H1 (cell line): ENCODE measurements around the gene FAM193B. TPM values are rescaled to one million over a fixed set of nuclear protein-coding genes. Genes with fewer than 3 reads are reported as not detected.
A peak's percentile ranks its signal among the peaks of the same experiment; 100 is the strongest.

ENCODE experiments used
- CTCF ChIA-PET: fragments of 300-600 bp; sonication (Branson Sonifier 250); formaldehyde crosslinking; loops from one replicate; lab custom pipeline; 2021; ENCODE audit not compliant: partially characterized antibody; lab: Charles Lee
- POLR2A ChIA-PET: fragments of 300-600 bp; sonication (Branson Sonifier 250); formaldehyde crosslinking; loops from one replicate; lab custom pipeline; 2021; ENCODE audit warnings: inconsistent platforms; ENCODE audit not compliant: partially characterized antibody; lab: Charles Lee
- DNase-seq, 2 experiments: peaks; one replicate each; pipeline versions ENCODE4 v3.0.0 to v3.0.0-alpha.2; 2010 to 2022; ENCODE audit warnings: low spot score in 2 of 2, low read depth in 1 of 2, mixed read lengths in 1 of 2
- FAIRE-seq: peaks from 2 replicates; lab custom pipeline; 2011; peaks lifted over from hg19 to GRCh38; lab: Jason Lieb, UNC
- H2AFZ ChIP-seq: 2 replicates; pipeline ENCODE4 v1.8.1; 2012; ENCODE audit warnings: low read length, inconsistent platforms
- H2AK5ac ChIP-seq: 2 replicates; pipeline ENCODE4 v1.6.1; 2013; ENCODE audit warnings: low read depth, low read length
- H2BK120ac ChIP-seq: replicated peaks from 2 replicates; pipeline ENCODE3; 2013; ENCODE audit warnings: low read depth, low read length, inconsistent platforms
- H2BK12ac ChIP-seq: 2 replicates; pipeline ENCODE4 v1.6.1; 2013; ENCODE audit warnings: low read depth, low read length
- H2BK15ac ChIP-seq: 2 replicates; pipeline ENCODE4 v1.6.1; 2013; ENCODE audit warnings: low read length
- H2BK20ac ChIP-seq: 2 replicates; pipeline ENCODE4 v1.6.1; 2013; ENCODE audit warnings: low read length
- H2BK5ac ChIP-seq: 2 replicates; pipeline ENCODE4 v1.6.1; 2013; ENCODE audit warnings: low read depth, low read length
- H3K14ac ChIP-seq: 2 replicates; pipeline ENCODE4 v1.6.1; 2013; ENCODE audit warnings: inconsistent platforms; ENCODE audit not compliant: insufficient read length
- H3K18ac ChIP-seq: 2 replicates; pipeline ENCODE4 v1.6.1; 2013; ENCODE audit warnings: low read length; ENCODE audit errors: extremely low read depth
- H3K23ac ChIP-seq: 2 replicates; pipeline ENCODE4 v1.6.1; 2013; ENCODE audit warnings: inconsistent platforms; ENCODE audit not compliant: insufficient read length
- H3K23me2 ChIP-seq: 2 replicates; pipeline ENCODE4 v1.6.1; 2013; ENCODE audit warnings: low read depth, low read length
- H3K27ac ChIP-seq: 2 replicates; pipeline ENCODE4 v1.6.1; 2011; ENCODE audit warnings: low read depth, low read length, inconsistent platforms
- H3K27me3 ChIP-seq, 4 experiments: replicated peaks in 1 of 4; 1 replicate in 1 of 4; 2 replicates in 3 of 4; pipeline versions ENCODE4 v1.6.1 to v1.8.1; 2011 to 2013; ENCODE audit warnings: low read length in 3 of 4, mild to moderate bottlenecking in 3 of 4, inconsistent platforms in 2 of 4, mixed read lengths in 2 of 4, moderate library complexity in 1 of 4; ENCODE audit not compliant: control insufficient read depth in 3 of 4, insufficient read depth in 3 of 4; ENCODE audit errors: extremely low read depth in 1 of 4
- H3K36me3 ChIP-seq, 4 experiments: 2 replicates each; pipeline versions ENCODE4 v1.6.1 to v1.8.1; 2011 to 2013; ENCODE audit warnings: mild to moderate bottlenecking in 4 of 4, low read length in 3 of 4, moderate library complexity in 2 of 4, control low read depth in 1 of 4, inconsistent platforms in 1 of 4; ENCODE audit not compliant: insufficient read depth in 4 of 4, control insufficient read depth in 2 of 4
- H3K4ac ChIP-seq: replicated peaks from 2 replicates; pipeline ENCODE3; 2013; ENCODE audit warnings: low read length, low read depth, mixed read lengths, inconsistent platforms; ENCODE audit not compliant: insufficient read length
- H3K4me1 ChIP-seq, 4 experiments: replicated peaks in 1 of 4; 1 replicate in 1 of 4; 2 replicates in 3 of 4; pipeline versions ENCODE4 v1.6.1 to v1.8.1; 2011 to 2013; ENCODE audit warnings: low read length in 3 of 4, inconsistent platforms in 2 of 4, mixed read lengths in 1 of 4; ENCODE audit not compliant: insufficient read depth in 4 of 4, control insufficient read depth in 3 of 4
- H3K4me2 ChIP-seq, 2 experiments: 2 replicates each; pipeline versions ENCODE4 v1.6.1 to v1.8.1; 2011 to 2013; ENCODE audit warnings: low read depth in 2 of 2, low read length in 2 of 2, control low read depth in 1 of 2, inconsistent platforms in 1 of 2, mild to moderate bottlenecking in 1 of 2; ENCODE audit not compliant: insufficient read depth in 1 of 2
- H3K4me3 ChIP-seq, 4 experiments: fragments of 200-600, 300-600 bp in 1 of 4; sonication (generic), shearing (Covaris generic), sonication (Bioruptor Twin) in 1 of 4; 2 replicates each; pipeline versions ENCODE4 v1.5.1 to v1.8.1; 2011 to 2016; ENCODE audit warnings: low read length in 4 of 4, low read depth in 3 of 4, control low read depth in 2 of 4, inconsistent platforms in 2 of 4, mild to moderate bottlenecking in 2 of 4, mixed read lengths in 1 of 4, moderate library complexity in 1 of 4; ENCODE audit not compliant: insufficient read depth in 2 of 4; ENCODE audit errors: extremely low read depth in 1 of 4
- H3K56ac ChIP-seq: replicated peaks from 2 replicates; pipeline ENCODE3; 2013; ENCODE audit warnings: low read depth, mild to moderate bottlenecking, mixed read lengths, low read length, inconsistent platforms; ENCODE audit not compliant: insufficient read length
- H3K79me1 ChIP-seq: 2 replicates; pipeline ENCODE4 v1.6.1; 2013; ENCODE audit warnings: low read depth, low read length, control low read depth
- H3K79me2 ChIP-seq, 2 experiments: 2 replicates each; pipeline versions ENCODE4 v1.6.1 to v1.8.1; 2012 to 2013; ENCODE audit warnings: low read length in 2 of 2, mild to moderate bottlenecking in 2 of 2, inconsistent platforms in 1 of 2; ENCODE audit not compliant: insufficient read depth in 2 of 2, control insufficient read depth in 1 of 2
- H3K9ac ChIP-seq, 4 experiments: replicated peaks in 1 of 4; 1 replicate in 1 of 4; 2 replicates in 3 of 4; pipeline versions ENCODE4 v1.6.1 to v1.8.1; 2011 to 2013; ENCODE audit warnings: low read depth in 3 of 4, low read length in 3 of 4, control low read depth in 2 of 4, mild to moderate bottlenecking in 2 of 4, moderate library complexity in 2 of 4, inconsistent platforms in 1 of 4; ENCODE audit errors: extremely low read depth in 1 of 4
- H3K9me3 ChIP-seq, 2 experiments: 2 replicates each; pipeline versions ENCODE4 v1.6.1 to v1.8.1; 2012 to 2013; ENCODE audit warnings: mild to moderate bottlenecking in 2 of 2, moderate library complexity in 2 of 2, control low read depth in 1 of 2, inconsistent platforms in 1 of 2, low read depth in 1 of 2, low read length in 1 of 2, mixed read lengths in 1 of 2; ENCODE audit not compliant: insufficient read depth in 2 of 2
- H4K20me1 ChIP-seq, 2 experiments: replicated peaks in 1 of 2; 2 replicates each; pipeline versions ENCODE3 to v1.8.1; 2011 to 2013; ENCODE audit warnings: inconsistent platforms in 2 of 2, low read length in 2 of 2, mild to moderate bottlenecking in 1 of 2; ENCODE audit not compliant: insufficient read depth in 2 of 2, control insufficient read depth in 1 of 2
- H4K5ac ChIP-seq: 2 replicates; pipeline ENCODE4 v1.6.1; 2013; ENCODE audit warnings: low read length, low read depth, mixed read lengths, inconsistent platforms; ENCODE audit not compliant: insufficient read length
- H4K8ac ChIP-seq: 2 replicates; pipeline ENCODE4 v1.8.0; 2013; ENCODE audit warnings: mild to moderate bottlenecking, moderate library complexity, low read length, inconsistent platforms; ENCODE audit not compliant: insufficient read depth; ENCODE audit errors: extremely low read depth
- H4K91ac ChIP-seq: replicated peaks from 2 replicates; pipeline ENCODE3; 2013; ENCODE audit warnings: low read length, mixed read lengths, inconsistent platforms; ENCODE audit not compliant: insufficient read length
- ATF3 ChIP-seq: IDR thresholded peaks from 2 replicates; pipeline ENCODE4 v1.6.1; 2011; ENCODE audit warnings: low read depth, mild to moderate bottlenecking, low read length; ENCODE audit not compliant: insufficient read depth
- BRCA1 ChIP-seq: IDR thresholded peaks from 2 replicates; pipeline ENCODE4 v1.6.1; 2012; ENCODE audit warnings: low read depth, low read length, improper control_type of control experiment
- CEBPB ChIP-seq: IDR thresholded peaks from 2 replicates; pipeline ENCODE4 v1.6.1; 2012; ENCODE audit warnings: low read depth, low read length
- HDAC6 ChIP-seq: IDR thresholded peaks from one replicate; pipeline ENCODE4 v1.7.1; 2012; ENCODE audit warnings: low read depth, mild to moderate bottlenecking, inconsistent platforms, low read length, moderate library complexity
- MAFK ChIP-seq: IDR thresholded peaks from 2 replicates; pipeline ENCODE4 v1.6.1; 2012; ENCODE audit warnings: low read depth, mild to moderate bottlenecking, improper control_type of control experiment, low read length
- NANOG ChIP-seq: IDR thresholded peaks from 2 replicates; pipeline ENCODE4 v1.6.1; 2011; ENCODE audit warnings: low read length, low read depth, mild to moderate bottlenecking, inconsistent platforms; ENCODE audit not compliant: insufficient read depth, poor library complexity, severe bottlenecking
- NRF1 ChIP-seq: IDR thresholded peaks from 2 replicates; pipeline ENCODE4 v1.6.1; 2011; ENCODE audit warnings: mild to moderate bottlenecking, low read depth, low read length, improper control_type of control experiment
- PHF8 ChIP-seq: fragments of 200-600 bp; sonication (generic); conservative IDR thresholded peaks from 2 replicates; pipeline ENCODE4 v1.7.1; 2012; ENCODE audit warnings: low read depth, mild to moderate bottlenecking, inconsistent platforms, low read length, moderate library complexity
- RNF2 ChIP-seq: fragments of 200-900, 300-1000 bp; sonication (generic); IDR thresholded peaks from 2 replicates; pipeline ENCODE4 v1.7.1; 2016; ENCODE audit warnings: borderline replicate concordance, low read depth, mild to moderate bottlenecking, antibody characterized with exemption, low read length; ENCODE audit not compliant: poor library complexity, severe bottlenecking; ENCODE audit errors: missing control alignments
- SP1 ChIP-seq: IDR thresholded peaks from 2 replicates; pipeline ENCODE4 v1.6.1; 2011; ENCODE audit warnings: low read depth, low read length
- TBP ChIP-seq: IDR thresholded peaks from 2 replicates; pipeline ENCODE4 v1.6.1; 2011; ENCODE audit warnings: low read depth, low read length, improper control_type of control experiment
- WGBS, 2 experiments: shearing (Covaris generic) in 1 of 2; methylation state at CpG; one replicate each; pipeline versions ENCODE4 v1.1.6 to v1.1.7; 2013 to 2015; ENCODE audit warnings: low lambda C conversion rate in 2 of 2, mixed read lengths in 2 of 2, inconsistent platforms in 1 of 2, low coverage in 1 of 2, missing lambda C conversion rate in 1 of 2; ENCODE audit not compliant: insufficient replicate concordance in 2 of 2, insufficient coverage in 1 of 2, insufficient read length in 1 of 2; ENCODE audit errors: extremely low coverage in 1 of 2, missing lambda C conversion rate in 1 of 2; 5-methylcytosine and 5-hydroxymethylcytosine counted together
- polyA plus RNA-seq, 7 experiments: library from polyadenylated mRNA; depleted of rRNA in 3 of 7; stranded (reverse) in 5 of 7; unstranded in 2 of 7; fragments of >200 nt in 5 of 7; fragments of 200-250 nt in 2 of 7; gene quantifications; 1 replicate in 5 of 7; 2 replicates in 1 of 7; 4 replicates in 1 of 7; pipeline versions ENCODE4 v1.2.1 to v1.2.3, GENCODE V29; 2011 to 2013; ENCODE audit warnings: missing spikeins in 2 of 7, mixed read lengths in 2 of 7
- total RNA-seq: library from RNA; stranded (reverse); fragmentation: NEBNext Ultra II Directional; extraction: Animal tissue kit (Norgen Biotek cat#: 25700); gene quantifications from 2 replicates; pipeline ENCODE4 v1.2.1, GENCODE V29; 2021

FAM193B gene
- total and polyA plus RNA-seq, 2 of the 8 experiments (the other 6 are each of a cell fraction or from before 2014, with no cell fraction given), result 49.9 to 69.8 TPM

DNA sequence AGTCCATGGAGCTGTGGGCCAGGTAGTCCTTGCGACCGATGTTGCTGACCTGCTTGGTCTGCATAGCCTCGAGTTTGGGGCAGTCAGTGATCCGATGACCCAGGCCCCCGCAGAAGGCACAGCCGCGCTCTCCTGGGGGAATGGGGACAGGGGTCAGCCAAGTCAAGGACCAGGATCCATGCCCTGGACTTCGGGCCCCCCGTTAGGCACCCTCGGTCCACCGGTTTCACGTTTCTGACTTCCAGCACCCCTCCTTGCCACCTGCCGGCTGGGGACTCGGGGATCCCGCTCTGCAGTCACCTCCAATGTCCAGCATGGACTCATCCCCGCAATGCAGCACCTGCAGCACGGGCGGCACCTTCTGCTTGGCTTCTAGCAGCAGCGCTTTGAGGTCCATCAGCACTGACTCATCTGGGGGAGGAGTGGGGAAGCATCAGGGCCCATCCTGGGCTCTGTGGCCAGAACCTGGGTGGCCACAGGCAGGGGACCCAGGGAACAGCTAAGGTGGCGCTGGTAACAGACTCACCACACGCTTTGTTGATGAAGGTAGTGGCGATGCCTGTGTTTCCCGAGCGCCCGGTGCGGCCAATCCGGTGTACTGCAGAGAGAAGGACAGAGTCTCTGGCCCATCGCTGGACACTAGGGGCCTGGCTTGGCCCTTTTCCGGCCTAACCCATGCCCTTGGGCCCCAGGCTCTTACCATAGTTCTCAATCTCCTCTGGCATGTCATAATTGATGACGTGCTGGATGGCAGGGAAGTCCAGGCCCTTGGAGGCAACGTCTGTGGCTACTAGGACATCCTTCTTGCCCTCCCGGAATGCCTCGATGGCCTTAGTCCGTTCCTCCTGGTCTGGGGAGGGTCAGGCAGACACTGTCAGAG is 42.3 kb downstream of the FAM193B start:
- Histone ChIP-seq H3K4me2 (no peak overlapping the region), H3K79me1 (peaks cover 5% of the 10 kb centered on the region; the same call in 1 of the 2 replicates), H3K9ac (no peak overlapping the region), H3K56ac (no peak overlapping the region), H2BK120ac (no peak overlapping the region), H3K23me2 (peaks cover 4% of the 10 kb centered on the region), H3K14ac (no peak overlapping the region), H3K23ac (no peak overlapping the region), H4K5ac (no peak overlapping the region), H2BK15ac (no peak overlapping the region), H3K79me2 (peaks cover 0 to 9% of the 10 kb centered on the region in 2 experiments; a peak in 1 of 4 replicates), H2AK5ac (no peak overlapping the region), H3K9me3 (no peaks in the 10 kb centered on the region), H2BK5ac (peak overlapping the region; percentile 24; the same call in 1 of the 2 replicates), H2AFZ (no peak overlapping the region), H3K4me3 (no peak overlapping the region), H3K36me3 (peaks cover 27 to 50% (median 48%) of the 10 kb centered on the region in 4 experiments), H3K4me1 (peaks cover 4 to 18% (median 11%) of the 10 kb centered on the region in 4 experiments; a peak in 6 of 7 replicates), H4K20me1 (peaks cover 0 to 19% of the 10 kb centered on the region in 2 experiments), H3K27me3 (no peaks in the 10 kb centered on the region), H2BK12ac (no peak overlapping the region), H3K27ac (no peak overlapping the region), H3K18ac (no peak overlapping the region), H2BK20ac (no peak overlapping the region), H4K91ac (no peak overlapping the region), H3K4ac (no peak overlapping the region), H4K8ac (no peak overlapping the region; the same call in 1 of the 2 replicates)
- no peak for DNase-seq
- no peak for FAIRE-seq
- POLR2A ChIA-PET, result interaction anchor here (65.5 kb wide), 1 partner anchor 43 kb away, joined by 3349 read pairs; the partner anchor contains the start of genes DBN1, PDLIM7 and PRR7
- 94% methylated on average over 34 of the region's 34 CpGs; no CpG with 5 or more reads in 1 of the 2 experiments for WGBS, 2 experiments
- CTCF ChIA-PET, result interaction anchor here (1.3 to 20.8 kb wide), 3 partner anchors 9 to 22 kb away, joined by 3 to 306 read pairs (median 56); partner anchors contain the start of gene PDLIM7
- TF ChIP-seq NANOG (no peak), SP1 (no peak), NRF1 (no peak), HDAC6 (no peak), RNF2 (no peak), PHF8 (no peak), CEBPB (no peak), MAFK (no peak), BRCA1 (no peak), TBP (no peak), ATF3 (no peak)
